ENCODE measurements around the gene ZNF213.
"Not testable (repeated sequence)": the region's sequence is repeated elsewhere in the genome, so short reads cannot be mapped to it uniquely, and the experiment has no call there.

ZNF213 gene

GRCh38 chr16:3129137-3130131 lies 5.4 kb upstream of the ZNF213 start:
- peak; percentile 57 for DNase-seq (ENCODE audit: low read depth, low spot score)

GRCh38 chr16:3131755-3132377 lies 3.0 kb upstream of the ZNF213 start:
- DNase-seq (ENCODE audit: low read depth, low spot score), result no peak

GRCh38 chr16:3133844-3134243 lies 985 bp upstream of the ZNF213 start:
- no peak for DNase-seq (ENCODE audit: low read depth, low spot score)

DNA sequence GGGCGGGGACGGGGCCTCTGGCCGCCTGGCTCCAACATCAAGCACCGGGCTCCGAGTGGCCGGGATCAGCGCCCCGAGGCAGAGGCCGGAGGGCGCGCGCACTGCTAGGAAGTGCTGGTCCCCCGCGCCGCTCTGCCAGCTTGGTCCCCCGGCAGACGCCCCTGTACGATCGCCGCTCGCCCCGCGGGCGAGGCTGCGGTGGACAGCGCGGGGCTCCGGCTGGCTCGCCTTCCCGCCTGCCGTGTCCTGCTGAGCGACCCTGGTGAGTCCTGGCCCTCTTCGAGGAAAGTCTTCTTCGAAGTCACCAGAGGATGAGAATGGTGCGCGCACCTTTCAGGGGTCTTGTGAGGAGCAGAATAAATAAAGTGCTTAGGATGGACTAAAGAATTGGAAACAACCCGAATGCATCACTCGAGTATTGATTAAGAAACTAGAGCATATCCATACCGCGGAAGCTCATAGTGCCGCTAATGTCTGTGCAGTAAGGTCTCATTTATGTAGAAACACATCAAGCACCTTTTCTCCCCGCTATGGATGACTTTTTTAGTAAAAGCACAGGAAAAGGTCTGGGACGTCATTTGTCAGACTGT lies 392 bp downstream of the ZNF213 start:
- DNase-seq (ENCODE audit: low read depth, low spot score), result no peak

- DNase-seq (ENCODE audit: low read depth, low spot score), result no peak
Measured at GRCh38 chr16:3137267-3137666, 2.4 kb downstream of the ZNF213 start.

GRCh38 chr16:3138342-3138741 lies 3.5 kb downstream of the ZNF213 start:
- no peak for DNase-seq (ENCODE audit: low read depth, low spot score)

GRCh38 chr16:3138823-3139426 lies 4.1 kb downstream of the ZNF213 start:
- no peak for DNase-seq (ENCODE audit: low read depth, low spot score)

GRCh38 chr16:3139561-3139960 lies 4.7 kb downstream of the ZNF213 start:
- not testable (repeated sequence) for DNase-seq (ENCODE audit: low read depth, low spot score)

DNA sequence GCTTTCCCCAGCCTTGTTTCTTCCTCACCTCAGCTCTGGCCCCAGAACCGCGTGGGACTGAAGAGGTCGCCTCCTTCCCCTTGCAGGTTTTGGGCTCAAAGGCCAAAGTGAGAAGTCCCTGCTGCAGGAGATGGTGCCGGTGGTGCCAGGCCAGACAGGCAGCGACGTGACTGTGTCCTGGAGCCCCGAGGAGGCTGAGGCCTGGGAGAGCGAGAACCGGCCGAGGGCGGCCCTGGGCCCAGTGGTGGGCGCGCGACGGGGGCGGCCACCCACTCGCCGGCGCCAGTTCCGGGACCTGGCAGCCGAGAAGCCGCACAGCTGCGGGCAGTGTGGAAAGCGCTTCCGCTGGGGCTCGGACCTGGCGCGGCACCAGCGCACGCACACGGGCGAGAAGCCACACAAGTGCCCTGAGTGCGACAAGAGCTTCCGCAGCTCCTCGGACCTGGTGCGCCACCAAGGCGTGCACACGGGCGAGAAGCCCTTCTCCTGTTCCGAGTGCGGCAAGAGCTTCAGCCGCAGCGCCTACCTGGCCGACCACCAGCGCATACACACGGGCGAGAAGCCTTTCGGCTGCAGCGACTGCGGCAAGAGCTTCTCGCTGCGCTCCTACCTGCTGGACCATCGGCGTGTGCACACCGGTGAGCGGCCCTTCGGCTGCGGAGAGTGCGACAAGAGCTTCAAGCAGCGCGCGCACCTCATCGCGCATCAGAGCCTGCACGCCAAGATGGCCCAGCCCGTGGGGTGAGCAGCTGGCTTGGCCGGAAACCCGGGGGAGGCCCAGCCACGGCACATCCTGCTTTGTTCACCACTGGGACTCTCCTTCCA lies 6.0 kb downstream of the ZNF213 start:
- DNase-seq (ENCODE audit: low read depth, low spot score), result no peak

DNA sequence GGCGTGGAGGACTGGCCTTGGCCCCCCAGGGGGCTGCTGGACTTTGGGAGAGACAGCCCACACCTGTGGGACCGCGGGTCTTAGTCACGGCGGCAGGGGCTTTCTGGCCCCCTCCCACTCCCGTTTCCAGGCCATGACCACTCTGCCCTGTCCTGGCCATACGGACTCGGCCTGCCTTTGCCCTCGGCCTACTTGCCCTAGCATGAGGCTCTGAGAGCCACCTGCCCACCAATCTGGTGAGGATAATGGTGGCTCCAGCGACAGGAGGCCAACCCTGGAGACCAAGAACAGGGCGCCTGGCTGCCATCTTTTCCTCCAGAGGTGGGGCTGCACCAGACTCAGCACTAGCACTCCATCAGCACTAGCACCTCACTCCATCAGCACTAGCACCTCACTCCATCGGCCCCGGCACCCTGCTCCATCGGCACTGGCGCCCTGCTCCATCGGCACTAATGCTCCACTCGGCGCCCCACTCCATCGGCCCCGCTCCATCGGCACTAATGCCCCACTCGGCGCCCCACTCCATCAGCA lies 7.0 kb downstream of the ZNF213 start:
- DNase-seq (ENCODE audit: low read depth, low spot score), result no peak

- DNase-seq (ENCODE audit: low read depth, low spot score), result no peak
Measured at GRCh38 chr16:3142327-3142726, 7.5 kb downstream of the ZNF213 start.

- DNase-seq (ENCODE audit: low read depth, low spot score), result no peak
Measured at GRCh38 chr16:3142770-3143169, 7.9 kb downstream of the ZNF213 start.

- DNase-seq (ENCODE audit: low read depth, low spot score), result no peak
Measured at GRCh38 chr16:3143189-3143588, 8.4 kb downstream of the ZNF213 start.

DNA sequence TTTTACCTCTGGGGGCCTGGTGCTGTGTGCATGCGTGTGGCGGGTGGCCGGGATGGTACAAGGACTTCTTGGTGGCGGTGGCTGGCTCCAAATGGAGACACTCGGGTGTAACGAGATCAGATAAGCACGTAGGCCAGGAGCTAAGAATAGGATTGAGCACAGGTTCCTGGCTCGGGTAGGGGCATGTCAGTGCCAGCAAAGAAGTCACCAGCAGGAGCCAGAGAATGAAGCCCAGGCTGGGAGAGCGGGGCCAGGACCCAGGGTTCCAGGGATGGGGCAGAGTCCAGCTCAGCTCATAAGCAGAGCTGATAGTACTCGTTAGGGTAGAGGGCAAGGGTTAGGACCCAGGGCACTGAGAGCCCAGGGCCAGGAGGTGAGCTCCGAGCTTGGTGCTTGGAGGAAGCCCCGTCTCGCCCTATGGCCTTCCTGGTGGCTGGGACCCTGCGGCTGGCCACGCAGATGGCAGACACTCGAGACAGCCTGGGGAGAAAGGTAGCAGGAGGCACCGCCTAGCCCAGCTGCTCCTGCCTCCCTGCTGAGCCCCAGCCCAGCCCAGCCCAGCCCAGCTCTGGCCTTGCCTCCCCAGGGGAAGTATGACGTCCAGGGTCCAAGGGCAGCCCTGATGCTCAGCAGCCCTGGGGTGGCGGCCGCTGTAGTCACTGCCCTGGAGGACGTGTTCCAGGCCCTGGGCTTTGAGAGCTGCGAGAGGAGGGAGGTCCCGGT lies 8.9 kb downstream of the ZNF213 start:
- no peak for DNase-seq (ENCODE audit: low read depth, low spot score)

DNA sequence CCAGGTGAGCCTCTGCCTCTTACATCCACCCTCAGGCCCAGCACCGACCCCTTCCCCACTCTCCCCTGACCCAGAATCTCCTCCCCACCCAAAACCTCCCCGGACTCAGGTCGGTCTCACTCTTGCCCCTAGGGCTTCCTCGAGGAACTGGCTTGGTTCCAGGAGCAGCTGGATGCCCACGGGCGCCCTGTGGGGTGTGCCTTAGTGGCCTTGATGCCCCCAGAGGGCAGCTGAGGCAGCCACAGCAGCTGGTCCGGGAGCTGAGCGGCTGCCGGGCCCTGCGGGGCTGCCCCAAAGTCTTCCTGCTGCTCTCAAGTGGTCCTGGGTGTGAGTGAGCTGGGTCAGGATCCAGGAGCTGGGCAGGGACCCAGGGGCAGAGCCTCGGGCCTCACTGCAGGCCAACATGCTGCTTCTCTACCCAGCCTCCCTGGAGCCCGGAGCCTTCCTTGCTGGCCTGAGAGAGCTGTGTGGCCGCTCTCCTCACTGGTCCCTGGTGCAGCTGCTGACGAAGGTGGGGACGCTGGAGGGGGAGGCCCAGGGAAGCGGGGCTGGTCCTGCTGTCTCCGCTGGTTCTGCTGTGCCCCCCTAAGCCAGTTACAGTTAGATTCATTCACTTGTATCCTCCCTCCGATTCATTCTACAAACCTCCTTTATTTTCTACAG lies 9.6 kb downstream of the ZNF213 start:
- DNase-seq (ENCODE audit: low read depth, low spot score), result no peak

- DNase-seq (ENCODE audit: low read depth, low spot score), result no peak
Measured at GRCh38 chr16:3145151-3145550, 10.3 kb downstream of the ZNF213 start.

- no peak for DNase-seq (ENCODE audit: low read depth, low spot score)
Measured at GRCh38 chr16:3145660-3146059, 10.8 kb downstream of the ZNF213 start.

- no peak for DNase-seq (ENCODE audit: low read depth, low spot score)
Measured at GRCh38 chr16:3147046-3147756, 12.4 kb downstream of the ZNF213 start.

- no peak for DNase-seq (ENCODE audit: low read depth, low spot score)
Measured at GRCh38 chr16:3147757-3148104, 12.9 kb downstream of the ZNF213 start.

Data from smooth muscle cell of the brain vasculature (primary cell).